Astrocyte of the spinal cord (primary cell): ENCODE data around the gene KIF26B.

ENCODE experiments used
- DNase-seq: peaks from one replicate; pipeline ENCODE4 v3.0.0; 2011; ENCODE audit warnings: low read depth, low spot score
- H3K4me3 ChIP-seq: 2 replicates; pipeline ENCODE4 v1.5.1; 2011; ENCODE audit warnings: low read depth, mild to moderate bottlenecking, low read length, moderate library complexity
- in situ Hi-C: cut with HindIII; loops from 2 replicates; pipeline ENCODE4 v1.10.0; 2017; ENCODE audit warnings: low sequenced_read_pairs
- TF ChIP-seq, protein P1 (sequence below): IDR thresholded peaks from 2 replicates; pipeline ENCODE4 v1.5.1; 2012; ENCODE audit warnings: low read depth, mild to moderate bottlenecking, low read length, inconsistent platforms

KIF26B gene

GRCh38 chr1:245301162-245301580 is 146.4 kb downstream of the KIF26B start:
- TF ChIP-seq, protein P1, sequence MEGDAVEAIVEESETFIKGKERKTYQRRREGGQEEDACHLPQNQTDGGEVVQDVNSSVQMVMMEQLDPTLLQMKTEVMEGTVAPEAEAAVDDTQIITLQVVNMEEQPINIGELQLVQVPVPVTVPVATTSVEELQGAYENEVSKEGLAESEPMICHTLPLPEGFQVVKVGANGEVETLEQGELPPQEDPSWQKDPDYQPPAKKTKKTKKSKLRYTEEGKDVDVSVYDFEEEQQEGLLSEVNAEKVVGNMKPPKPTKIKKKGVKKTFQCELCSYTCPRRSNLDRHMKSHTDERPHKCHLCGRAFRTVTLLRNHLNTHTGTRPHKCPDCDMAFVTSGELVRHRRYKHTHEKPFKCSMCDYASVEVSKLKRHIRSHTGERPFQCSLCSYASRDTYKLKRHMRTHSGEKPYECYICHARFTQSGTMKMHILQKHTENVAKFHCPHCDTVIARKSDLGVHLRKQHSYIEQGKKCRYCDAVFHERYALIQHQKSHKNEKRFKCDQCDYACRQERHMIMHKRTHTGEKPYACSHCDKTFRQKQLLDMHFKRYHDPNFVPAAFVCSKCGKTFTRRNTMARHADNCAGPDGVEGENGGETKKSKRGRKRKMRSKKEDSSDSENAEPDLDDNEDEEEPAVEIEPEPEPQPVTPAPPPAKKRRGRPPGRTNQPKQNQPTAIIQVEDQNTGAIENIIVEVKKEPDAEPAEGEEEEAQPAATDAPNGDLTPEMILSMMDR: no peak
- no peak for DNase-seq
- in situ Hi-C loops: no loop called here
- H3K4me3 ChIP-seq: no peak overlapping the region

- DNase-seq: no peak
- in situ Hi-C loops: no loop called here
- TF ChIP-seq, protein P1: no peak
- no peak overlapping the region for H3K4me3 ChIP-seq
Observed at GRCh38 chr1:245301921-245302320, 147.1 kb downstream of the KIF26B start.

DNA sequence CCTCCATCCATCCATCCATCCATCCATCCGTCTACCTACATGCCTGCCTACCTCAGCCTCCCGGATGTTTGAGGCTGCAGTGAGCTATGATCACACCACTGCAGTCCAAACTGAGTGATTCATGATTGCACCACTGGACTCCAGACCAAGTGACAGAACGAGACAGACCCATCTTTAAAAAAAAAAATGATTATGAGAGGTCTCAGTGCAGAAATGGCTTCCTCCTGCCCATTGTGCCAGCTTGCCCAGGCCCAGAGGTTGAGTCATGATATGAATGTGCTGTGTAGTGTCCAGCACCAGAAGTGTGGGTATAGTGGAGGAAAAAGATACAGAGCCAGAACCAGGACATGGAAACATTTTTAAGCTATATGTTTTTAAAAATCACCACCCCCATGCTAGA is 149.9 kb downstream of the KIF26B start:
- TF ChIP-seq, protein P1: no peak
- in situ Hi-C loops: no loop called here
- DNase-seq: no peak
- no peak overlapping the region for H3K4me3 ChIP-seq

DNA sequence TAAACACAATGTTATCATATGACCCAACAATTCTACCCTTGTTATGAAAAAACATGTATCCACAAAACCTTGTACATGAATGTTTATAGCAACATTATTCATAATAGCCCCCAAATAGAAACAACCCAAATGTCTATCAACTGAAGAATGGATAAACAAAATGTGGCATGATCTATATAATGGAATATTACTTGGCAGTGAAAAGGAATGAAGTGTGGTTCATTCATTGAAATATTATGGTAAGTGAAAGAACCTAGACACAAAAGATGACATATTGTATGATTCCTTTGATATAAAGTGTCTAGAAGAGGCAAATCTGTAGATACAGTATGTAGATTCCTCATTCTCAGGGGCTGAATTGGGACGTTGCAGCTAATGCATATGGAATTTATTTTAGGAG is 151.2 kb downstream of the KIF26B start:
- TF ChIP-seq, protein P1: no peak
- in situ Hi-C loops: no loop called here
- DNase-seq: no peak
- no peak overlapping the region for H3K4me3 ChIP-seq

DNA sequence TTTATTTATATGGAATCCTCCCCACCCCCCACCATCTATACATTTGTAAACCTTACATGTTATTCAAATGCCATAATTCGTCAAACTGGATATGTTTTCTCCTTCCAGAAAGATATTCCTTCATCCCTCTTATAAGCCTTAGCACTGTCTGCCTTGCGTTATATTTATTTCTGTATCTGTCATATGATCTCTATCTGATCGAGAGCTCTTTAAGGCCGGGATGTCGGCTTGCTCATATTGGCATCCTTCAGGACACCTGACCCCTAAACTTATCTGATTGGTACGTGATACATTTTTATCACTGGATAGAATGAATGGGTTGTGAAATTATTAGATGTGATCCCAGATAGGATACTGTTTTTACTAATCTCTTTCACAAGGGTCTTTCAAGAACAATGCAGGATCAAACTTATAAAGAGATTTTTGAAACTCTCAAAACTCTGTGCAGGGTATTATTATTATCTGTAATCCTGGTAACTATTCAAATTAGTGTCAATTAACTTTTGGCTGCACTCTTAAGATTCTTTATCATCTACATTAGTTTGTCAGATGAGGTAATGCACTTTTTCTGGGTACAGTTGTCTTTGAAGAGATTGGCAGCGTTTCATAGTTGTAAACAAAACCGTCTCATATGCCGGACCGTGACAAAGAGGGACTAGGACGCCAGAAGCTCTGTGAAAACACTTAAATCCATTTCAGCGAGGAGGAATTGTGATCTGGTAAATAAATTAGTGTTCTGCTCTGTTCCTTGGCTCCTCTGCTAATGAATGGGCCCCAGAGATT is 152.0 kb downstream of the KIF26B start:
- TF ChIP-seq, protein P1: no peak
- H3K4me3 ChIP-seq: no peak overlapping the region
- DNase-seq: no peak
- in situ Hi-C loops: no loop called here

DNA sequence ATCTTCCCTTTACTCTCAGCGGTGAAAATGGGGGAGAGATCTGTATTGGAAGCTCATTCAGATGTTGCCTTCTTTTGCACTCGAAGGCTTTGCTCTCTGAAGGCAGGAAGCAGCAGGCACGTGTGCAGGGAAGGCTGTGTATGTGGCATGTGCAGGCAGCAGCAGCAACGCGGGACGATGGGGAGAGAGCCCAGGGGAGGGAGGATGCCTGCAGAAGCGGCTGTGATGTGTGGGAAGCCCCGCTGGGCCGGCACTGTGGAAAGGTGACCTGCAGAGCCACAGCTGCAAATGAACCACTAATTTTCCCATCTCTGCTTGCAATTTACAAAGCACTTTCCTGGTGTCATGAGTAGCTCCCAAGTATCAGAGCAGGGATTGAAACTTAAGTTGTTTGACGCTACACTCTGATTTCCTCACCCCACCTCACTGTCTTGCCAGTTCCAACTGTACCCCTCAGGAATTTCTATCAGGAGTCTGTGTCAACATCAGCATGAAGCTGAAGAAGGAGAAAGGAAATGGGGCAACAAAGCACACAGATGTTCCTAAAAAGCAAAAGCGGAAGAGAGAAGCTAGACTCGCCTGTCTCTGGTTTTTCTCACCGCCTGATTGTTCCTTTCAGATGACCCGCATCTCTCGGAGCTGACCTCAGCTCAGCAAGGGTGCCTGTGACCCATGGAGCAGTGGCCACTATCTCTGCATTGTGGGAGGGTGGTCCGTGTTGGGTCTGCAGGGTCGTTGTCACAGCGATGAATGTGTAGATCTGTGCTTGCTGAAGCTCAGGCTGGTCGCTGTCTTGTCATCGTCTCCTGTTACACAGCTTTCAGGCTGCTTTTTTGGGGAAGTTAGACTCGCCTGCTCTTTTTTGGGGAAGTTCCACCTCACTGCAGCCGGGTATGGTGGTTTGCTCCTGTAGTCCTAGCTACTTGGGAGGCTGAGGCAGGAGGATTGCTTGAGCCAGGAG is 156.1 kb downstream of the KIF26B start:
- H3K4me3 ChIP-seq: peak overlapping the region; percentile 6
- DNase-seq: no peak
- in situ Hi-C loops: no loop called here
- TF ChIP-seq, protein P1: no peak
